ENCODE data around the gene ZNF439. TPM values are rescaled to one million over a fixed set of nuclear protein-coding genes. Genes with fewer than 3 reads are reported as not detected.

Gene ZNF439
- 4.2 and 5.5 TPM in 2 replicates for total RNA-seq (2013; cell fraction: nucleolus; rRNA removed)
- total RNA-seq (2014; rRNA removed) = 1.2 and 1.8 TPM in 2 replicates
- total RNA-seq (2014; rRNA removed; fragmentation: Illumina TruSeq; extraction: Trizol) = 2.4 and 2.5 TPM in 2 replicates
- total RNA-seq (2021) = 1.2 and 1.8 TPM in 2 replicates
- 2.2 TPM for polyA plus RNA-seq (2011; ENCODE audit: low read depth)
- 0.53 and 0.79 TPM in 2 replicates for polyA plus RNA-seq (2011; rRNA removed)
- 0.17 and 0.19 TPM in 2 replicates for polyA plus RNA-seq (2011; cell fraction: cytosol; rRNA removed)
- polyA plus RNA-seq (2011; cell fraction: nucleus; rRNA removed) = 0.73 and 0.84 TPM in 2 replicates
- 3.8 and 4.7 TPM in 2 replicates for polyA plus RNA-seq (2012)
- polyA plus RNA-seq (2014; fragmentation: Illumina TruSeq; extraction: Trizol) = 1.4 and 2.2 TPM in 2 replicates
- under 1 TPM; 0.43 to 0.77 TPM for polyA plus RNA-seq (2014; fragmentation: Nextera tagmentation; extraction: Ambion mirVana)
- 1.4 and 1.7 TPM in 2 replicates for polyA plus RNA-seq (2014; rRNA removed)
- polyA plus RNA-seq (2016; fragmentation: Nextera tagmentation; extraction: Ambion mirVana) = 1 to 10 TPM; 1.1 to 1.2 TPM
- 0.46 and 0.73 TPM in 2 replicates for polyA minus RNA-seq (2011; rRNA and poly(A)+ RNA removed)
- polyA minus RNA-seq (2011; cell fraction: cytosol; rRNA and poly(A)+ RNA removed) = 0.62 TPM in 1 of 2 replicates, not detected in the other
- 0.48 and 0.86 TPM in 2 replicates for polyA minus RNA-seq (2011; cell fraction: nucleus; rRNA and poly(A)+ RNA removed)
- percentile 40 among the genes with signal in this experiment for Bru-seq, nascent RNA
- percentile 35 among the genes with signal in this experiment for BruChase-seq, experiment 1, labeled RNA remaining after a 6-hour chase
- percentile 39 among the genes with signal in this experiment for BruChase-seq, experiment 2, labeled RNA remaining after a 2-hour chase
- long read RNA-seq, experiment 1 = 0 reads
- long read RNA-seq, experiment 2, partial matches to known transcripts = 0 of 4 reads
- long read RNA-seq, experiment 2, other reads (novel, unspliced or antisense) = 4 of 4 reads

DNA sequence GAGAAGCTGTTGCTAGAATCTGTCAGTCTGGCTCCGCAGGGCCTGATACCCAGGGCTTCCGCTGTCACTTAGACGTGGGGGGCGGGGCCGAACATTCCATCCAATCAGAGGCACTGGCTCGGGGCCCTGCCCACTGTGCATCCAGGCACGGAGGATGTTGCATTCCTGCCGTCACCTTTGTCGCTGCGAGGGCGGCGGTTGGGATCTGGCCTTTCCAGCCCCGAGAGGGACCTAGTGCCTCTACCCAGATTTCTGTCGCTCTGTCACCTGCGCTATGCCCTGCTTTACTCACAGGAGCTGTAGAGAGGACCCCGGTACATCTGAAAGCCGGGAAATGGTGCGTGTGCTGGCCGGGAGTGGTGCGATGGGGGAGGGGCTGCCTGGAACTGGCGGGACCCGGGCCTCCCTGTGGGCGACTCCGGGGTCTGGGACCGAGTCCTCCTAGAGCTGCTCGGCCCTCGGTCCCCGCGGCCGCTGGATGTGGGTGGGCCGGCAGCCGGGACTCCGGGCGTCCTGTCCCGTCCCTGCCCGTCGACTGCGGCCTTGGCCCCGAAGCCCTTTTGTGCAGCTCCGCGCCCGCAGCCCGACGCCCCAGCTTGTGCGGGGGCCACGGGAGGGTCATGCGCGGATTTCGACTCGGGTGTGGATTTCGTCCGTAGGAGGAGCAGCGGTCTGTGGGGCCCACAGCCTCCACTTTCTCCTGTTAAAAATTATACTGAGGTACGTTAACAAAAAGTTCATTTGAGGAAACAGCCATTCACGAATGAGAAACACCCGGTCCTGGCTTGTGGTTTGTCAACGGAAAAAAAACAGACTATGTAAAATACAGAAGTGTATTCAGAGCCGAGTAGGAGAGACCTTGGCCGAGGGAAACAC lies at the start of gene ZNF439:
TSS of gene ZNF439 (plus strand) at position 133 of the 876 bp plus-strand sequence. CDS start at position 275, 142 bp downstream.
- BruUV-seq (replicated peaks) = no TSS peak
- POLR2A ChIA-PET = no interaction called here
- 0 out of 2 replicates have a peak, but pooled peaks cover 3% of the 10 kb centered on the region for H3K4me1 ChIP-seq (ENCODE audit: control insufficient read depth, insufficient read depth, low read length)
- TF ChIP-seq NFYA (IDR thresholded peaks at IDR 0.05; ENCODE audit: borderline replicate concordance, low read depth, low read length) (no peak), RAD51 (IDR thresholded peaks at IDR 0.05) (no peak), NRF1 (conservative IDR thresholded peaks at IDR 0.05; ENCODE audit: low read depth, low read length) (no peak), ESRRA (IDR thresholded peaks at IDR 0.05; ENCODE audit: low read length) (no peak), IKZF1 (conservative IDR thresholded peaks at IDR 0.05) (peak; percentile 63), STAT1 (conservative IDR thresholded peaks at IDR 0.05) (no peak), SIX5 (IDR thresholded peaks at IDR 0.05; ENCODE audit: low read depth, low read length, severe bottlenecking) (no peak), SMC3 (IDR thresholded peaks at IDR 0.05; ENCODE audit: borderline replicate concordance, low read length) (no peak), DPF2 (IDR thresholded peaks at IDR 0.05) (no peak), SREBF2 (IDR thresholded peaks at IDR 0.05; ENCODE audit: low read length) (no peak)
- TF ChIP-seq, protein P1, sequence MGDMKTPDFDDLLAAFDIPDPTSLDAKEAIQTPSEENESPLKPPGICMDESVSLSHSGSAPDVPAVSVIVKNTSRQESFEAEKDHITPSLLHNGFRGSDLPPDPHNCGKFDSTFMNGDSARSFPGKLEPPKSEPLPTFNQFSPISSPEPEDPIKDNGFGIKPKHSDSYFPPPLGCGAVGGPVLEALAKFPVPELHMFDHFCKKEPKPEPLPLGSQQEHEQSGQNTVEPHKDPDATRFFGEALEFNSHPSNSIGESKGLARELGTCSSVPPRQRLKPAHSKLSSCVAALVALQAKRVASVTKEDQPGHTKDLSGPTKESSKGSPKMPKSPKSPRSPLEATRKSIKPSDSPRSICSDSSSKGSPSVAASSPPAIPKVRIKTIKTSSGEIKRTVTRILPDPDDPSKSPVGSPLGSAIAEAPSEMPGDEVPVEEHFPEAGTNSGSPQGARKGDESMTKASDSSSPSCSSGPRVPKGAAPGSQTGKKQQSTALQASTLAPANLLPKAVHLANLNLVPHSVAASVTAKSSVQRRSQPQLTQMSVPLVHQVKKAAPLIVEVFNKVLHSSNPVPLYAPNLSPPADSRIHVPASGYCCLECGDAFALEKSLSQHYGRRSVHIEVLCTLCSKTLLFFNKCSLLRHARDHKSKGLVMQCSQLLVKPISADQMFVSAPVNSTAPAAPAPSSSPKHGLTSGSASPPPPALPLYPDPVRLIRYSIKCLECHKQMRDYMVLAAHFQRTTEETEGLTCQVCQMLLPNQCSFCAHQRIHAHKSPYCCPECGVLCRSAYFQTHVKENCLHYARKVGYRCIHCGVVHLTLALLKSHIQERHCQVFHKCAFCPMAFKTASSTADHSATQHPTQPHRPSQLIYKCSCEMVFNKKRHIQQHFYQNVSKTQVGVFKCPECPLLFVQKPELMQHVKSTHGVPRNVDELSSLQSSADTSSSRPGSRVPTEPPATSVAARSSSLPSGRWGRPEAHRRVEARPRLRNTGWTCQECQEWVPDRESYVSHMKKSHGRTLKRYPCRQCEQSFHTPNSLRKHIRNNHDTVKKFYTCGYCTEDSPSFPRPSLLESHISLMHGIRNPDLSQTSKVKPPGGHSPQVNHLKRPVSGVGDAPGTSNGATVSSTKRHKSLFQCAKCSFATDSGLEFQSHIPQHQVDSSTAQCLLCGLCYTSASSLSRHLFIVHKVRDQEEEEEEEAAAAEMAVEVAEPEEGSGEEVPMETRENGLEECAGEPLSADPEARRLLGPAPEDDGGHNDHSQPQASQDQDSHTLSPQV (IDR thresholded peaks at IDR 0.05) = no peak
- TF ChIP-seq, protein P2, sequence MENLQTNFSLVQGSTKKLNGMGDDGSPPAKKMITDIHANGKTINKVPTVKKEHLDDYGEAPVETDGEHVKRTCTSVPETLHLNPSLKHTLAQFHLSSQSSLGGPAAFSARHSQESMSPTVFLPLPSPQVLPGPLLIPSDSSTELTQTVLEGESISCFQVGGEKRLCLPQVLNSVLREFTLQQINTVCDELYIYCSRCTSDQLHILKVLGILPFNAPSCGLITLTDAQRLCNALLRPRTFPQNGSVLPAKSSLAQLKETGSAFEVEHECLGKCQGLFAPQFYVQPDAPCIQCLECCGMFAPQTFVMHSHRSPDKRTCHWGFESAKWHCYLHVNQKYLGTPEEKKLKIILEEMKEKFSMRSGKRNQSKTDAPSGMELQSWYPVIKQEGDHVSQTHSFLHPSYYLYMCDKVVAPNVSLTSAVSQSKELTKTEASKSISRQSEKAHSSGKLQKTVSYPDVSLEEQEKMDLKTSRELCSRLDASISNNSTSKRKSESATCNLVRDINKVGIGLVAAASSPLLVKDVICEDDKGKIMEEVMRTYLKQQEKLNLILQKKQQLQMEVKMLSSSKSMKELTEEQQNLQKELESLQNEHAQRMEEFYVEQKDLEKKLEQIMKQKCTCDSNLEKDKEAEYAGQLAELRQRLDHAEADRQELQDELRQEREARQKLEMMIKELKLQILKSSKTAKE (IDR thresholded peaks at IDR 0.05; ENCODE audit: low read depth, poor library complexity, severe bottlenecking) = no peak

More for the DNA sequence above, at the start of gene ZNF439:
- ChIA-PET CTCF (interaction anchor here (1.6 kb wide), 1 partner anchor 51 kb away, joined by 3 read pairs; the partner anchor contains the start of gene ZNF491), RAD21 (ENCODE audit: unreplicated experiment) (no interaction called here), SMC1A (ENCODE audit: uncharacterized antibody, unreplicated experiment) (no interaction called here)
- peak; percentile 52 for DNase-seq (ENCODE audit: low read depth, low spot score)
- intact Hi-C loops (cut with micrococcal nuclease; ENCODE audit: unreplicated experiment) (no loop called here), in situ Hi-C loops (cut with MboI) (no loop called here)
- Histone ChIP-seq H3K27me3 (replicated peaks in 1 of 2; ENCODE audit: control insufficient read depth in 2 of 2, insufficient read depth in 2 of 2, low read length in 1 of 2) (no peaks in the 10 kb centered on the region), H3K27ac (ENCODE audit: control insufficient read depth, insufficient read depth) (no peak within 1 kb of the TSS), H2AFZ (ENCODE audit: control insufficient read depth, low read depth, low read length) (peak within 1 kb of the TSS; percentile 87), H4K20me1 (ENCODE audit: control insufficient read depth, insufficient read depth) (no peaks in the 10 kb centered on the region), H3K9me3 (replicated peaks; ENCODE audit: control insufficient read depth, insufficient read depth, low read length) (no peaks in the 10 kb centered on the region; the same call in 1 of the 3 replicates), H3K9ac (ENCODE audit: control insufficient read depth, insufficient read depth, low read length) (no peak within 1 kb of the TSS), H3K79me2 (ENCODE audit: control insufficient read depth, insufficient read depth, low read length) (no peaks in the 10 kb centered on the region), H3K4me2 (ENCODE audit: control insufficient read depth, insufficient read depth) (peak within 1 kb of the TSS; percentile 19), H3K4me3 (peak within 1 kb of the TSS; percentile 54), H3K36me3 (ENCODE audit: control insufficient read depth in 2 of 2, insufficient read depth in 2 of 2, low read length in 1 of 2) (no peaks in the 10 kb centered on the region)
- 3% methylated on average over 53 of the region's 59 CpGs for WGBS (ENCODE audit: insufficient coverage, insufficient replicate concordance, low lambda C conversion rate, missing lambda C conversion rate)
- no peak for FAIRE-seq
- peak; percentile 53; the same call in 2 of the 3 replicates for ATAC-seq

Measured in GM12878 (cell line).